Muscle layer of colon (tissue), 2 donors: Measurements from ENCODE around the gene DCST2.
A peak's percentile ranks its signal among the peaks of the same experiment; 100 is the strongest.

ENCODE experiments used
- H3K27ac ChIP-seq: one replicate; pipeline ENCODE4 v1.7.0; 2013; ENCODE audit warnings: low read depth, mild to moderate bottlenecking, low read length, moderate library complexity
- H3K27me3 ChIP-seq, 2 donors: one replicate each; pipeline ENCODE4 v1.7.0; 2013; ENCODE audit warnings: low read length in 2 of 2, mild to moderate bottlenecking in 2 of 2; ENCODE audit not compliant: insufficient read depth in 2 of 2, control insufficient read depth in 1 of 2
- H3K36me3 ChIP-seq: one replicate; pipeline ENCODE4 v1.7.0; 2013; ENCODE audit warnings: mild to moderate bottlenecking, low read length; ENCODE audit not compliant: insufficient read depth
- H3K4me1 ChIP-seq: one replicate; pipeline ENCODE4 v1.7.0; 2013; ENCODE audit warnings: mild to moderate bottlenecking, low read length; ENCODE audit not compliant: insufficient read depth
- H3K4me3 ChIP-seq, 2 donors: one replicate each; pipeline ENCODE4 v1.7.0; 2013; ENCODE audit warnings: low read length in 2 of 2, low read depth in 1 of 2, mild to moderate bottlenecking in 1 of 2, moderate library complexity in 1 of 2
- H3K9ac ChIP-seq: one replicate; pipeline ENCODE4 v1.7.0; 2013; ENCODE audit warnings: low read length
- H3K9me3 ChIP-seq: one replicate; pipeline ENCODE4 v1.7.0; 2013; ENCODE audit warnings: mild to moderate bottlenecking, low read length
- donor health status: abdominal sarcoma.
- donor health status: Adenocarcinoma of cecum.

DCST2 gene

DNA sequence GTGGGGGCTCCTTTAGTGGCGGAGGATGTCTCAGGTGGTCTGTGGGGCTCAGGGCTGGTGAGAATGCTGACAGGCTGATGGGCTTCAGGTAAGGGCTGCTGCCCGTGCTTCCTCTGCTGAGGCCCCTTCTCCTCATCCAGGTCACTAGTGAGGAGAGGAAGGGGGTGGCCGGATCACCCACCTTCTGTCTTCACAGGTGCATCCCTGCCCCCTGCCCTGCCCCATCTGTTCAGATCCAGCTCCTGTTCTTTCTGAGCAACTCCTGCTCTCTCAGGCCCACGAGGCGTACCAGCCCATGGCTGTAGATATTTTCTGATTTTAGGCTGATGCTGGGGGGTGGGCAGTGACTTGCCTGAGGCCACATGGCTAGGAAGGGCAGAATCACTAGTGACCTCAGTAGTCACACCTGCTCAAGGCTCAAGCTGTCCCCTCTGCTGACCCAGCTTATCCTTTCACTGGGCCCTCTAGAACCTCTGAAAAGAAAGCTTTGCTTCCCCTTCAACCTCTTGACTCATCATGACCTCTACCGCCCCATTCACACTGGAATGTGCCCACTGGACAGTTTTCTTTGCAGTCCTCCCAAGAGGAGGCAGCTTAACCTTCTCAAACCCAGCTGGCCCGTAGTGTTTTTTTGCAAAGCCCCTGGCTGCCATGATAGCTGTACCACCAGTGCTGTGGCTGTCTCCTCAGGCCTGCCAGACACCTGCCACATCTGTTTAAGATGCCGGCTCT lies 14.8 kb downstream of the DCST2 start:
- H3K9ac ChIP-seq, result no peak overlapping the region
- no peak overlapping the region for H3K27ac ChIP-seq
- peaks cover 23% of the 10 kb centered on the region for H3K36me3 ChIP-seq
- H3K4me3 ChIP-seq, result no peak overlapping the region
- H3K27me3 ChIP-seq, result no peaks in the 10 kb centered on the region
- H3K9me3 ChIP-seq, result no peaks in the 10 kb centered on the region
- peaks cover 14% of the 10 kb centered on the region for H3K4me1 ChIP-seq

DNA sequence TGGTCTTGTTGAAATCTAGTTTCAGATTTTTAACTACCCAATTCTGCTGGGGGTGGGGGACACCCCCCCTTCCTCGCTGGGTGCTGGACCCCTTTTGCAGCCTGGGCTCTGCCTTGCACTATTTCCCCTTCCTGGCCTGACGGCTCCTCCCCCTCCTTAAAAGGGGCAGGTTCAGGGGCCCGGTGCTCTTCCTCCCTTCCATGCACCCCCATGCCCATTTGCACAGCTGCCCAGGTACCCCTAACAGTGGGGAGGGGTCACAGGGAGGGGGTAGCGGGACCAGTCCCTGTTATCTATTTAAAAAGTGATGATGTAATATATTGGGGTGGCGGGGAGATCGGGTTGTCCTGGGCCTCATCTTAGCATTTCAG lies 15.7 kb downstream of the DCST2 start:
- no peaks in the 10 kb centered on the region for H3K9me3 ChIP-seq
- H3K9ac ChIP-seq, result peak overlapping the region; percentile 23
- H3K27me3 ChIP-seq, result no peaks in the 10 kb centered on the region
- peak overlapping the region; percentile 93 for H3K27ac ChIP-seq
- peaks cover 14% of the 10 kb centered on the region for H3K4me1 ChIP-seq
- peak overlapping the region; percentile 18 to 46 for H3K4me3 ChIP-seq
- peaks cover 23% of the 10 kb centered on the region for H3K36me3 ChIP-seq

DNA sequence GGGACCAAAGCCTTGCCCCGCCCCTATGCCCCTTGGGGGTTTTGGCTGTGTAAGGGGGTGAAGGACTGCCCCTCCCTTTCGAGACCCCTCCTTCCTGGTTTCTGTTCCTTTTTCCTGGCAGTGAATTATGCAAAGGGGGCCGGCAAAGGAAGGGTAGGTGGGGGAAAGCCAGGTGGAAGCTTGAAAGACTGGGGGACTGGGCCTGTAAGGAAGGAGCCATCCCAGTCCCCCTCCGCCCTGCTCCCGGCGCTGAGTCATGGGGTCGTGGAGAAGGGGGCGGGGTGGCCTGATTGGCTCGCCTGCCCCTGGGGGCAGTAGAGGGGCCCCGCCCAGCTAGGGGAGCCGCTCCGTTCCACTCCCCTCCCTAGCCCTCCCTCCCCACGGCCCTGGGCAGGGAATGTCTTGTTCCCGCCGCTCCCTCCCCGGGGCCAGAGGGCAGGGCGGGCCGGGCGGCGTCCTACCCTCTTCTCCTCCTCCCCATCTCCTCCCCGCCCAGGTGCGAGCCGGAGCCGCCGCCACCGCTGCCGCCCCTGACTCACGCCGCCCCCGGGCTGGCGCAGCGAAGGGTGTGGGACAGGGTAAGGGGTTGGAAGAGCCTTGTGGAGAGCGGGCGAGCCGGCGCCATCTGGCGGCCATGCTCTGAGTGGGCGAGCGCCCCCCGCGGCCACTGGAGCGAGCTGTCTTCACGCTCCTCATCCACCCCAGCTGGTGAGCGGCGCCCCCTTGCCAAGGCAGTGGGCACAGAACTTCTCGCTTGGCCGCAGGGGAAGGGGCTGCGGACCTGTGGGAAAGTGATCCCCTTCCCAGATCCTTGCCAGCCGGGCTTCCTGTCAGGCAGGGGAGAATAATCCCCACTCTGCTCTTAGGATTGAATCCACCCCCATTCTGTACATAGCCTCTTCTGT lies 16.3 kb downstream of the DCST2 start:
- H3K27me3 ChIP-seq, result no peaks in the 10 kb centered on the region
- H3K36me3 ChIP-seq, result peaks cover 23% of the 10 kb centered on the region
- no peaks in the 10 kb centered on the region for H3K9me3 ChIP-seq
- peak overlapping the region; percentile 93 for H3K27ac ChIP-seq
- H3K4me1 ChIP-seq, result peaks cover 20% of the 10 kb centered on the region
- H3K4me3 ChIP-seq, result peak overlapping the region; percentile 18 to 46
- H3K9ac ChIP-seq, result peak overlapping the region; percentile 32

DNA sequence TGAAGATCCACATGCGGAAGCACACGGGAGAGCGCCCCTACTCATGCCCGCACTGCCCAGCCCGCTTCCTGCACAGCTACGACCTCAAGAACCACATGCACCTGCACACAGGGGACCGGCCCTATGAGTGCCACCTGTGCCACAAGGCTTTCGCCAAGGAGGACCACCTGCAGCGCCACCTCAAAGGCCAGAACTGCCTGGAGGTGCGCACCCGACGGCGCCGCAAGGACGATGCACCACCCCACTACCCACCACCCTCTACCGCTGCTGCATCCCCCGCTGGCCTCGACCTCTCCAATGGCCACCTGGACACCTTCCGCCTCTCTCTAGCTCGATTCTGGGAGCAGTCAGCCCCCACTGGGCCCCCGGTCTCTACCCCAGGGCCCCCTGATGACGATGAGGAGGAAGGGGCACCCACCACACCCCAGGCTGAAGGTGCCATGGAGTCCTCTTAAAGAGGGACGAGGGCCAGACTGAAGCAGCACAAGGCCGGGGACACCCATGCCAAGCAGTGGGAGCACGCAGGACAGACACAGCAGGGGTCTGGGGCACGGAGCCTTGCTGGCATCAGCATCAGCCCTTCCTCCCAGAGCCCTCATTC lies 17.2 kb downstream of the DCST2 start:
- Histone ChIP-seq H3K4me1 (peaks cover 30% of the 10 kb centered on the region), H3K9ac (peak overlapping the region; percentile 32)

GRCh38 chr1:155015527-155016230 lies 17.9 kb downstream of the DCST2 start:
- Histone ChIP-seq H3K9ac (no peak overlapping the region), H3K4me3 (no peak overlapping the region), H3K36me3 (peaks cover 23% of the 10 kb centered on the region), H3K27me3 (no peaks in the 10 kb centered on the region), H3K9me3 (no peaks in the 10 kb centered on the region), H3K27ac (no peak overlapping the region), H3K4me1 (peaks cover 36% of the 10 kb centered on the region)

More for the DNA sequence above, 17.2 kb downstream of the DCST2 start:
- Histone ChIP-seq H3K27me3 (no peaks in the 10 kb centered on the region), H3K9me3 (no peaks in the 10 kb centered on the region), H3K4me3 (peak overlapping the region in 1 of 2 donors; percentile 18), H3K27ac (peak overlapping the region; percentile 93), H3K36me3 (peaks cover 23% of the 10 kb centered on the region)

GRCh38 chr1:155014709-155015508 lies 18.7 kb downstream of the DCST2 start:
- peaks cover 23% of the 10 kb centered on the region for H3K36me3 ChIP-seq
- H3K9me3 ChIP-seq, result no peaks in the 10 kb centered on the region
- no peaks in the 10 kb centered on the region for H3K27me3 ChIP-seq
- no peak overlapping the region for H3K9ac ChIP-seq
- H3K4me1 ChIP-seq, result peaks cover 39% of the 10 kb centered on the region
- no peak overlapping the region for H3K27ac ChIP-seq
- no peak overlapping the region for H3K4me3 ChIP-seq

GRCh38 chr1:155013632-155014031 lies 19.9 kb downstream of the DCST2 start:
- no peak overlapping the region for H3K4me3 ChIP-seq
- H3K4me1 ChIP-seq, result peaks cover 42% of the 10 kb centered on the region
- no peak overlapping the region for H3K27ac ChIP-seq
- peaks cover 23% of the 10 kb centered on the region for H3K36me3 ChIP-seq
- no peaks in the 10 kb centered on the region for H3K27me3 ChIP-seq
- H3K9me3 ChIP-seq, result no peaks in the 10 kb centered on the region
- H3K9ac ChIP-seq, result no peak overlapping the region

DNA sequence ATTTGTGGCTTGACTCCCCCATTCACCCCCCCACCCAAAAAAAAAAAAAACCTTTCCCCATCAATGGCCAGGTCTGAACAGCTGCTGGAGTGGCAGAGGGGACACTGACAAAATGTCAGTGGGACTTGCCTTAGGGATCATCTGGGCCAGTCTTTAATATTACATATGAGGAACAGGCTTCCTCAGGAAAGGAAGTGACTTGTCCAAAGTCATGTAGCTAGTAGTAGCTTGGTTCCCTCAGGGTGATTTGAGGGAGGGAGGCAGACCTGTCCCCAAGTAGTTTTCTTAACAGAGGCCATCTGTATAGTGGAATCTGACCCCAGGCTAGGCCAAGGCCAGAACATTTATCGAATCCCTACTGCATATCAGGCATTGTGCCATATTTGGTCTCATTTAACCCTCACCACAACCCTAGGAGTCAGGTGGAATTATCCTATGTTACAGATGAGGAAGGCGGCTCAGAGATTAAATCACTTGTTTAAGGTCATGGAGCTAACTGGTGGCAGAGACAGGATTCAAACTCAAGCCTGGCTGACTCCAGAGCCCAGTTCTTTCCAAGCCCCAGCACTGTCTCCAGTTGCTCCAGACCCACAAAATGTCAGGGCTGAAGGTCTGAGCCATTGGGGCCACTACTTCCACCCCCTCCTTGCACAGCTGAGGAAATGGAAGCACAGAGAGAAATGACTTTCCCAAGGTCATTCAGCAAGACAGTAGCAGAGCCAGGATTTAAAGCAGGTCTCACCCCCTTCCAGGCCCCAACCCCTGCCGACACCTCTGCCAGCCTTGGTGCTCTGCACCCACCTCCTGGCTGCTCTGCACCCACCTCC lies 20.6 kb downstream of the DCST2 start:
- no peaks in the 10 kb centered on the region for H3K27me3 ChIP-seq
- no peak overlapping the region for H3K4me3 ChIP-seq
- H3K27ac ChIP-seq, result peak overlapping the region; percentile 57
- peaks cover 45% of the 10 kb centered on the region for H3K4me1 ChIP-seq
- H3K36me3 ChIP-seq, result peaks cover 23% of the 10 kb centered on the region
- H3K9ac ChIP-seq, result no peak overlapping the region
- no peaks in the 10 kb centered on the region for H3K9me3 ChIP-seq

GRCh38 chr1:155012026-155012546 lies 21.5 kb downstream of the DCST2 start:
- no peak overlapping the region for H3K9ac ChIP-seq
- no peaks in the 10 kb centered on the region for H3K27me3 ChIP-seq
- H3K4me1 ChIP-seq, result peaks cover 51% of the 10 kb centered on the region
- no peaks in the 10 kb centered on the region for H3K9me3 ChIP-seq
- peak overlapping the region; percentile 57 for H3K27ac ChIP-seq
- H3K4me3 ChIP-seq, result no peak overlapping the region
- H3K36me3 ChIP-seq, result peaks cover 23% of the 10 kb centered on the region
